ENCODE results near the gene ZNF575. TPM values are rescaled to one million over a fixed set of nuclear protein-coding genes. Genes with fewer than 3 reads are reported as not detected.

Gene ZNF575
- total RNA-seq, 1 experiment from 2014 or later: 2.8 TPM

- Histone ChIP-seq H3K36me3 (ENCODE audit: insufficient read depth, low read length, poor library complexity, severe bottlenecking) (peaks cover 35% of the 10 kb centered on the region), H3K4me1 (ENCODE audit: insufficient read depth, low read length, poor library complexity, severe bottlenecking) (peaks cover 26% of the 10 kb centered on the region), H3K9me3 (ENCODE audit: low read depth, low read length, poor library complexity, severe bottlenecking) (no peaks in the 10 kb centered on the region), H3K27ac (ENCODE audit: low read depth, low read length, poor library complexity, severe bottlenecking) (peak overlapping the region; percentile 70), H3K27me3 (replicated peaks; ENCODE audit: insufficient read depth, low read depth, low read length, poor library complexity) (no peaks in the 10 kb centered on the region), H3K4me3 (ENCODE audit: low read depth, low read length, poor library complexity, severe bottlenecking) (no peak overlapping the region)
- no TSS peak for BruUV-seq (replicated peaks)
- intact Hi-C loops (cut with micrococcal nuclease; ENCODE audit: unreplicated experiment): no loop called here
- CTCF ChIA-PET: no interaction called here
- DNase-seq (ENCODE audit: low spot score): no peak
- TF ChIP-seq EZH2 (IDR thresholded peaks at IDR 0.05; ENCODE audit: borderline replicate concordance, low read depth, low read length, poor library complexity, severe bottlenecking) (no peak), CTCF (conservative IDR thresholded peaks at IDR 0.05; ENCODE audit: low read depth, low read length) (no peak)
- POLR2A ChIA-PET (ENCODE audit: low non-redundant PET): no interaction called here
Observed at GRCh38 chr19:43552198-43552450, 19.1 kb downstream of the ZNF575 start.

GRCh38 chr19:43552616-43553015 lies 19.6 kb downstream of the ZNF575 start:
- TF ChIP-seq EZH2 (IDR thresholded peaks at IDR 0.05; ENCODE audit: borderline replicate concordance, low read depth, low read length, poor library complexity, severe bottlenecking) (no peak), CTCF (conservative IDR thresholded peaks at IDR 0.05; ENCODE audit: low read depth, low read length) (no peak)
- Histone ChIP-seq H3K36me3 (ENCODE audit: insufficient read depth, low read length, poor library complexity, severe bottlenecking) (peaks cover 35% of the 10 kb centered on the region), H3K4me3 (ENCODE audit: low read depth, low read length, poor library complexity, severe bottlenecking) (no peak overlapping the region), H3K4me1 (ENCODE audit: insufficient read depth, low read length, poor library complexity, severe bottlenecking) (peaks cover 26% of the 10 kb centered on the region), H3K27ac (ENCODE audit: low read depth, low read length, poor library complexity, severe bottlenecking) (peak overlapping the region; percentile 70), H3K27me3 (replicated peaks; ENCODE audit: insufficient read depth, low read depth, low read length, poor library complexity) (no peaks in the 10 kb centered on the region), H3K9me3 (ENCODE audit: low read depth, low read length, poor library complexity, severe bottlenecking) (no peaks in the 10 kb centered on the region)
- ChIA-PET POLR2A (ENCODE audit: low non-redundant PET) (no interaction called here), CTCF (no interaction called here)
- intact Hi-C loops (cut with micrococcal nuclease; ENCODE audit: unreplicated experiment): no loop called here
- no peak for DNase-seq (ENCODE audit: low spot score)
- BruUV-seq (replicated peaks): no TSS peak

- Histone ChIP-seq H3K36me3 (ENCODE audit: insufficient read depth, low read length, poor library complexity, severe bottlenecking) (peaks cover 41% of the 10 kb centered on the region), H3K27ac (ENCODE audit: low read depth, low read length, poor library complexity, severe bottlenecking) (peak overlapping the region; percentile 70), H3K27me3 (replicated peaks; ENCODE audit: insufficient read depth, low read depth, low read length, poor library complexity) (no peaks in the 10 kb centered on the region), H3K9me3 (ENCODE audit: low read depth, low read length, poor library complexity, severe bottlenecking) (no peaks in the 10 kb centered on the region), H3K4me3 (ENCODE audit: low read depth, low read length, poor library complexity, severe bottlenecking) (no peak overlapping the region), H3K4me1 (ENCODE audit: insufficient read depth, low read length, poor library complexity, severe bottlenecking) (peaks cover 26% of the 10 kb centered on the region)
- TF ChIP-seq EZH2 (IDR thresholded peaks at IDR 0.05; ENCODE audit: borderline replicate concordance, low read depth, low read length, poor library complexity, severe bottlenecking) (no peak), CTCF (conservative IDR thresholded peaks at IDR 0.05; ENCODE audit: low read depth, low read length) (no peak)
- ChIA-PET POLR2A (ENCODE audit: low non-redundant PET) (no interaction called here), CTCF (interaction anchor here (0.6 to 1.0 kb wide), 4 partner anchors 17 to 1135 kb away, joined by 3 to 6 read pairs (median 4); no protein-coding TSS in a partner anchor)
- no TSS peak for BruUV-seq (replicated peaks)
- DNase-seq (ENCODE audit: low spot score): peak; percentile 82
- intact Hi-C loops (cut with micrococcal nuclease; ENCODE audit: unreplicated experiment): no loop called here
Observed at GRCh38 chr19:43553656-43554055, 20.7 kb downstream of the ZNF575 start.
